HG03280 (cell line): Measurements from ENCODE around the gene CCDC124.

ENCODE experiments used
- ATAC-seq: cut with Tn5 transposase; IDR thresholded peaks from one replicate; pipeline ENCODE4 v1.9.1; 2021; ENCODE audit warnings: mild to moderate bottlenecking, moderate library complexity; ENCODE audit not compliant: unreplicated experiment

The CCDC124 gene

GRCh38 chr19:17933414-17934129 lies 757 bp downstream of the CCDC124 start:
- ATAC-seq = no peak

DNA sequence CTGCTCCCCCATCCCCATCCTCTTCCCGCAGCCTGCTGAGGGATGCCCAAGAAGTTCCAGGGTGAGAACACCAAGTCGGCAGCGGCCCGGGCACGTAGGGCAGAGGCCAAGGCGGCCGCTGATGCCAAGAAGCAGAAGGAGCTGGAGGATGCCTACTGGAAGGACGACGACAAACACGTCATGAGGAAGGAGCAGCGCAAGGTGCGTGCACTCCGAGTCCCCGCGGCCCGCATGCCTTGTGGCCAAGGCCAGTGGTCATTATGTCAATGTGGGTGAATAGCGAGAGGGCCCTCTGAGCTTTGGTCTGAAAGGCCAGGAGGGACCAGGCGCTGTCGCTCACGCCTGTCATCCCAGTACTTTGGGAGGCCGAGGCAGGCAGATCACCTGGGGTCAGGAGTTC lies 3.6 kb downstream of the CCDC124 start:
- no peak for ATAC-seq

- ATAC-seq = no peak
Measured at GRCh38 chr19:17937371-17937900, 4.6 kb downstream of the CCDC124 start.

DNA sequence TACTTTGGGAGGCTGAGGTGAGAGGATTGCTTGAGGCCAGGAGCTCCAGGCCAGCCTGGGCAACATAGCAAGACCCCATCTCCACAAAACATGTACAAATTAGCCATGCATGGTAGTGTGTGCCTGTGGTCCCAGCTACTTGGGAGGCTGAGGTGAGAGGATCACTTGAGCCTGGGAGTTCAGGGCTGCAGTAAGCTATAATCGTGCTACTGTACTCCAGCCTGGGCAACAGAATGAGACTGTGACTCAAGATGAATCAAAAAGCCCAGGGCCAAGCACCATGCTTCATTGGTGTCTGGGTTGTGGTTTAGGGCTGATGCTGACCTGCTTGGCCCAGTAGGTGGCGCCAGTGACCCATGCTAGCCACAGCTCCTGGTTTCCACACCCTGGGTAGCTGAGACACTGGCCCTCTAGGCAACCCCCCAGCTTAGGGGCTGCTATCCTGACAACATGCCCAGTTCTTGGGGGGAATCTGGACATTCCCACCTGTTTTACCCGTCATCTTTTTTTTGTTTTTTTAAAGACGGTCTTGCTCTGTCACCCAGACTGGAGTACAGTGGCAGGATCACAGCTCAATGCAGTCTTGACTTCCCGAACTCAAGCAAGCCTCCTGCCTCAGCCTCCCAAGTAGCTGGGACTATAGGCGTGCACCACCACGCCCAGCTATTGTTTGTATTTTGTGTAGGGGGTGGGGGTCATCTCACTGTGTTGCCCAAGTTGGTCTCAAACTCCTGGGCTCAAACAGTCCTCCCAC lies 5.5 kb downstream of the CCDC124 start:
- ATAC-seq = peak; percentile 45

DNA sequence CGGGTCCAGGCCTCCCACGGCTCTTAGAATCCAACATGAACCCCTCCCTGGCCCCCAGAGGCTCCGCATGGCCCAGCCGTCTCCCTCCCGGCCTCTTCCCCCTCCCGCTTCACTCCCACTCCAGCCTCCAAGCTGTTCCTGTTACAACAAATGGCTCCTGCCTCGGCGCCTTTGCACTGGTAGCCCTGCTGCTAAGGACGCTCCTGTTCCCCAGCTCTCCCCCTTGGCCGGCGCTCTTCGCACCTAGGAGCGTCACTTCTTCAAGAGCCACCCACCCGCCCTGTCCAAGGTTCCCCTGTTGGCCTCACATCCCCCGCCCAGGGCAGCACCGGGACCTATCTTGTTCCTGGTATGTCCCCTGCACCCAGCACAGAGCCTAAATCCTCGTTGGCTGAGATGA lies 9.4 kb downstream of the CCDC124 start:
- ATAC-seq = no peak

DNA sequence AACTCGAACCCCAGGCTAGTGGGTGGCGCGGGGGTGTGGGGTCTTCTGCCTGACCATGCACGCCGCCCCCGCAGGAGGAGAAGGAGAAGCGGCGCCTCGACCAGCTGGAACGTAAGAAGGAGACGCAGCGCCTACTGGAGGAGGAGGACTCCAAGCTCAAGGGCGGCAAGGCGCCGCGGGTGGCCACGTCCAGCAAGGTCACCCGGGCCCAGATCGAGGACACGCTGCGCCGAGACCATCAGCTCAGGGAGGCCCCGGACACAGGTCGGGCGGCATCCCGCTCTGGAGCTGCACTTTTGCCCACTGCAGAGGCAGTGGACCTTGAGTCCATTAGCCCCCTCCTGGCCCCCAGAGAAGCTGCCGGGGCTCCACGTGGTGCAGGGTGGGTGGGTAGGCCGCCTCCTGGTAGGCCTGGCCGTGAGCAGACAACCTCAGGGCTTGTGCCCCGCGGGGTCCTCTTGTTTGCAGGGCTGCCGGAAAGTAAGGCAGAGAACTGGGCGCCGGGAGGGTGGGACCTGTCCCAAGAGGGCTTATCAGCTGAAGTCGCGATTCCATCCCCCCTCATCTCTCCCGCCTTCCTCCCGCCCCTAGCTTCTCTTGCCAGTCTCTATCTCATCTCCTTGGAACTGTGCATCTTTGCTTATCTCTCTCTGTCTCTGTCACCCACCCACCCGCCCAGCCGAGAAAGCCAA lies 9.9 kb downstream of the CCDC124 start:
- ATAC-seq = no peak

DNA sequence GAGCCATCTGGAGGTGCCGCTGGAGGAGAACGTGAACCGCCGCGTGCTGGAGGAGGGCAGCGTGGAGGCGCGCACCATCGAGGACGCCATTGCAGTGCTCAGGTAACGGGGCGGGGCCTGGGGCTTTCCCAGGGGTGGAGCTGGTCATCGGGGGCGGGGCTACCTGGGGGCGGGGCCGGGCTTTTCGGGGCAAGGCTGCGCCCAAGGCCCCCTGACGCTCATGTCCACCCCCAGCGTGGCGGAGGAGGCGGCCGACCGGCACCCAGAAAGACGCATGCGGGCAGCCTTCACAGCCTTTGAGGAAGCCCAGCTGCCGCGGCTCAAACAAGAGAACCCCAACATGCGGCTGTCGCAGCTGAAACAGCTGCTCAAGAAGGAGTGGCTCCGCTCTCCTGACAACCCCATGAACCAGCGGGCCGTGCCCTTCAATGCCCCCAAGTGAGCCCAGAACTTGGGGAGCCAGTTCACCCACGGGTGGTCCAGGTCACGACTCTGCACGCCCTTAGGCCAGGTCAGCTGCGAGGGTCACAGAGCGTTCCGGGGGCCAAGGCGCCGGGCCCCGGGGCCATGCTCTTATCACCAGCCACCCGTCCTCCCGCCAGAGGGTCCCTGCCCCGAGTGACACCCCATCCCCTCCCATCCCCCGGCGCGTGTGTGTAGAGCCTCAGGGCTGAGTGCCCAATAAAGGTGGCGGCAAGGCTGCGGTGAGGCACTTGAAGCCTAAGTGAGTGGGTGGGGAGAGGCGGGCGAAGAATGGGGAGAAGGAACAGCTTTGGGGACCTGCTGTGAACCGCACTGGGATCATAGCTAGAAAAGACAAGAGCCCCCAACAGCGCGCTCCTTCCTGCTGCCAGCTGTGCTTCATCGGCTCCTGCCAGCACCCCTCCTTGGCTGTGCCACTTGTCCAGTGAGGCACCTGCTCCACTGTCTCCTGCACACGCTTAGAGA lies 10.7 kb downstream of the CCDC124 start:
- ATAC-seq = no peak

DNA sequence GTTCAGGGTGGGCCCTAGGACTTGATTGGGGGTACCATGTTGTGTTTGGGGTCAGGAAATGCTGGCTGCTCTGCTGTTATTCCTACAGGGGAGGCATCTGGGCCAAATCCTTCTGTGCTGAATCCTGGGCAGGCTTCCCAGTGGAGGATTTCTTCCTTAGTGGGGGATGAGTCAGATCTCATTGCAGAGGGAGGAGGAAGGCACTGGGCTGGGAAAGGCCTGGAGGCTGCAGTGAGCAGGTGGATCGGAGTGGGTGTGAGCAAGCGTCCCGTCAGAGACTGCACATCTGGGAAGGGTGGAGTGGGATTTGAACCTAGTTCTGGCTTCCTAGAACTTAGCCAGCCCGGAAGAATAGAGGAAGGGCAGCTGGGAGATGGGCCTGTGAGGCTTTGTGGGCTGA lies 11.5 kb downstream of the CCDC124 start:
- no peak for ATAC-seq

GRCh38 chr19:17946965-17947784 lies 14.4 kb downstream of the CCDC124 start:
- peak; percentile 26 for ATAC-seq

GRCh38 chr19:17947815-17948513 lies 15.1 kb downstream of the CCDC124 start:
- ATAC-seq = peak; percentile 62

DNA sequence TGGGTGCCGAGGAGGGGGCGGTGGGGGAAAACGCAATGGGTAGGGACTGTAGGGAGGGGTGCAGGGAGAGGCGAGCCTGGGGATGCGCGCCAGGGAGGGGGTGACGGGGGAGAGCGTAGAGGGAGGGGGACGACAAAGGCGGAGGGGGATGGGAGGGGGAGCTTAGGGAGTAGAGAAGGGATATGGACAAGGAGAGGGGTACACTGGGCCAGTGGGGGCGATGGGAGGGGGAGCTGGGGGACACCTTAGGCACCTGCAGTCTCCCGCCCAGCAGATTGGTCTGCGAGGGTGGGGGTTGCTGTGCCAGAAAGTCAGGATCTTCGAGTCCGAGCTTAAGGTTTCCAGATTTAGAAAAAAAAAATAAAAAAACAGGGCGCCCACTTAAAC lies 15.7 kb downstream of the CCDC124 start:
- no peak for ATAC-seq

GRCh38 chr19:17948931-17949930 lies 16.4 kb downstream of the CCDC124 start:
- ATAC-seq = no peak

- ATAC-seq = no peak
Measured at GRCh38 chr19:17949956-17950309, 17.1 kb downstream of the CCDC124 start.

- ATAC-seq = no peak
Measured at GRCh38 chr19:17950310-17951156, 17.7 kb downstream of the CCDC124 start.

DNA sequence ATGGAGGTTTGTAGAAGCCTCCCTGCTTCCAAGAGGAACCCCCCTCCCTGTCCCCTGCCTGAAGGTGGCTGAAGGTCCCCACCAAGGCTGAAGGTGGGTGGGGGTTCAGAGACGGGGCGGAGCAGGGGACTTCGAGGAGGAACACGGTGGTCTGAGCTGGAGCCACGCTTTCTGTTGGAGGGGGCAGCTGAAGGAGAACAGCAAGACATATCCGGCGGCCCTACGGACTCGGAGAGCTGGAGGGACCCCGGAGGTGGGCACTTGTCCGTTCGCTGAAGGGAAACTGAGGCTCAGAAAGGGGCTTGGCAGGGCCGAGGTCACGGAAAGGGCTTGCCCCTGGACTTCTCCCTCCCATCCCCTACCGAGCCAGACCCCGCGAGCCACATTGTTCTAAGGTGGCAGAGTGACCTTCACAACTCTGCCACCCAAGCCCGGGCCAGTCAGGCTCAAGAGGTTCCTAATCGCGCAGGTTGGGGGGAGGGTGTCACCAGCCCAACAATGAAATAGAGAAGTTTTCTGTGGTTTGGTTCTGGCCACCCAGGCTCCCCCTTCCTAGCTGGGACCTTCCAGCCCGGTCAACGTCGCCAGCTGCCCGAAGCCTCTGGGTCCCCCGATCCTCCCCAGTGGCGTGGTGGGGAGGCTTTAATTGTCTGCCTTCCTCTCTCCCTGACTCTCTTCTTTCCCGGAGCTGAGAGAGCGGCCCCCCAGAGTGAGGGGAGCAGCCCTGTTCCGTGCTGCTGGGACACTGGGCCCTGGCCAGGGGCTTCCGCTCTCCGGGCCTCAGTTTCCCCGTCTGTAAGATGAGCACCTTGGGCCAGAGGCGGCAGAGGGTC lies 18.6 kb downstream of the CCDC124 start:
- no peak for ATAC-seq
